IMR-90 (cell line): ENCODE data around the gene NMNAT3.

Source experiments
- CEBPB ChIP-seq: IDR thresholded peaks from 2 replicates; pipeline ENCODE4 v1.6.1; 2012; ENCODE audit warnings: low read depth, low read length, improper control_type of control experiment
- CTCF ChIP-seq: conservative IDR thresholded peaks from 2 replicates; pipeline ENCODE4 v1.5.1; 2012; ENCODE audit warnings: mild to moderate bottlenecking, low read depth, low read length, improper control_type of control experiment
- FOS ChIP-seq: fragments of 150-350 bp; IDR thresholded peaks from 2 replicates; pipeline ENCODE4 v1.6.1; 2016; ENCODE audit warnings: low read depth, low read length
- MAZ ChIP-seq: IDR thresholded peaks from 2 replicates; pipeline ENCODE4 v1.6.1; 2012; ENCODE audit warnings: low read depth, mild to moderate bottlenecking, low read length, improper control_type of control experiment, moderate library complexity, borderline replicate concordance
- POLR2A ChIP-seq: IDR thresholded peaks from 2 replicates; pipeline ENCODE4 v1.6.1; 2012; ENCODE audit warnings: mild to moderate bottlenecking, low read depth, low read length
- RFX5 ChIP-seq: IDR thresholded peaks from 2 replicates; pipeline ENCODE4 v1.8.0; 2012; ENCODE audit warnings: low read depth, mild to moderate bottlenecking, low read length, moderate library complexity
- TF ChIP-seq, protein P1 (sequence below): fragments of 150-350 bp; IDR thresholded peaks from 2 replicates; pipeline ENCODE4 v1.6.1; 2017; ENCODE audit warnings: mild to moderate bottlenecking, antibody characterized with exemption, low read length, low read depth

DNA sequence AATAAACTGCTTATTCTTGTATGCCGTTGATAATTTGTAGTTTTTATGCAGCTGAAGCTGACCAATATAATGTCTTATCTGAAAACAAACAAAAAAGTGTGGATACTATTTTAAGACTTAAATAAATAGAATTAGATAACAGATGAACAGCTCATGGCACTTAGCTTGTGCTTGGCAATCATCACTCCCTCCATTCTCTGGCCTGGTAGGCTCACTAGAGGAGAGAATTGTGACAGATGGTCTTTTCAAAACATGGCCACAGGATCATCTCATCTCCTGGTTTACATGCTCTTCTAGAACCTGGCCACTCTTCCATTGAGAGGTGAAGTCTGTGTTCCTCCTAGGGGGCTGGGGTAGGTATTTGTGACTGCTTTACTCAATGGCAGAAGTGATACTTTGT is 79.8 kb downstream of the NMNAT3 start:
- no peak for TF ChIP-seq FOS
- TF ChIP-seq CTCF = no peak
- no peak for TF ChIP-seq MAZ
- no peak for TF ChIP-seq RFX5
- no peak for TF ChIP-seq CEBPB
- no peak for TF ChIP-seq POLR2A
- TF ChIP-seq, protein P1, sequence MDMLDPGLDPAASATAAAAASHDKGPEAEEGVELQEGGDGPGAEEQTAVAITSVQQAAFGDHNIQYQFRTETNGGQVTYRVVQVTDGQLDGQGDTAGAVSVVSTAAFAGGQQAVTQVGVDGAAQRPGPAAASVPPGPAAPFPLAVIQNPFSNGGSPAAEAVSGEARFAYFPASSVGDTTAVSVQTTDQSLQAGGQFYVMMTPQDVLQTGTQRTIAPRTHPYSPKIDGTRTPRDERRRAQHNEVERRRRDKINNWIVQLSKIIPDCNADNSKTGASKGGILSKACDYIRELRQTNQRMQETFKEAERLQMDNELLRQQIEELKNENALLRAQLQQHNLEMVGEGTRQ = no peak
